Lower leg skin (tissue), 4 donors: ENCODE data around the gene PAX5. TPM values are rescaled to one million over a fixed set of nuclear protein-coding genes. Genes with fewer than 3 reads are reported as not detected.

Source experiments
- DNase-seq, 2 donors: peaks; one replicate each; pipeline ENCODE4 v3.0.0-alpha.2; 2019; ENCODE audit warnings: low spot score in 2 of 2
- H3K4me3 ChIP-seq: fragments of 200-600 bp; sonication (generic); 2 replicates; pipeline ENCODE4 v1.5.1; 2017; ENCODE audit warnings: mild to moderate bottlenecking, low read depth; ENCODE audit not compliant: poor library complexity, severe bottlenecking
- CTCF ChIP-seq, 3 donors: fragments of 450-650 bp; IDR thresholded peaks; one replicate each; pipeline ENCODE4 v1.5.1; 2016; ENCODE audit warnings: antibody characterized with exemption in 3 of 3, mild to moderate bottlenecking in 3 of 3, moderate library complexity in 2 of 3
- POLR2A ChIP-seq, 2 donors: fragments of 450-650 bp; IDR thresholded peaks; one replicate each; pipeline ENCODE4 v1.6.1; 2016 to 2017; ENCODE audit warnings: antibody characterized with exemption in 2 of 2, mild to moderate bottlenecking in 1 of 2, moderate library complexity in 1 of 2
- WGBS, 2 donors: methylation state at CpG; one replicate each; pipeline ENCODE4 v1.1.5; 2018; 5-methylcytosine and 5-hydroxymethylcytosine counted together
- intact Hi-C: fragments of 100-400 bp; cut with DNase I; formaldehyde crosslinking; loops from one replicate; pipeline ENCODE4 v1.15.0; 2023; ENCODE audit warnings: low total_unique reads
- total RNA-seq, 4 donors: library from RNA; depleted of rRNA; stranded (reverse); fragments of >200 nt; gene quantifications; one replicate each; pipeline ENCODE4 v1.1.0, GENCODE V29; 2016

The PAX5 gene
- total RNA-seq, 4 donors from 2014 or later, result 0.02 to 0.08 (median 0.03) TPM; not detected in 1

GRCh38 chr9:36891341-36891811 is 142.7 kb downstream of the PAX5 start:
- H3K4me3 ChIP-seq, result no peak overlapping the region
- DNase-seq, result no peak
- WGBS, 2 donors, result 28 to 39% methylated on average over 13 of the region's 13 CpGs
- TF ChIP-seq CTCF (IDR thresholded peaks at IDR 0.05) (no peak), POLR2A (IDR thresholded peaks at IDR 0.05) (no peak)
- intact Hi-C loops, result no loop called here

GRCh38 chr9:36889844-36890243 is 144.2 kb downstream of the PAX5 start:
- TF ChIP-seq CTCF (IDR thresholded peaks at IDR 0.05), result no peak
- TF ChIP-seq POLR2A (IDR thresholded peaks at IDR 0.05), result no peak
- no peak overlapping the region for H3K4me3 ChIP-seq
- intact Hi-C loops, result no loop called here
- 53% methylated on average over 6 of the region's 6 CpGs for WGBS, 2 donors
- no peak for DNase-seq

- TF ChIP-seq CTCF (IDR thresholded peaks at IDR 0.05) (no peak), POLR2A (IDR thresholded peaks at IDR 0.05) (no peak)
- DNase-seq, result no peak
- WGBS, 2 donors, result 53% methylated on average over 7 of the region's 7 CpGs
- intact Hi-C loops, result no loop called here
- no peak overlapping the region for H3K4me3 ChIP-seq
These were observed 145.5 kb downstream of the PAX5 start for GRCh38 chr9:36888551-36888950.

GRCh38 chr9:36884721-36885120 is 149.3 kb downstream of the PAX5 start:
- intact Hi-C loops, result no loop called here
- no peak for DNase-seq
- TF ChIP-seq CTCF (IDR thresholded peaks at IDR 0.05) (no peak), POLR2A (IDR thresholded peaks at IDR 0.05) (no peak)
- WGBS, 2 donors, result 73 to 80% methylated on average over 6 of the region's 6 CpGs
- H3K4me3 ChIP-seq, result no peak overlapping the region

GRCh38 chr9:36882594-36882993 is 151.5 kb downstream of the PAX5 start:
- H3K4me3 ChIP-seq, result no peak overlapping the region
- DNase-seq, result no peak
- intact Hi-C loops, result no loop called here
- 72 to 77% methylated on average over 3 of the region's 3 CpGs for WGBS, 2 donors
- TF ChIP-seq CTCF (IDR thresholded peaks at IDR 0.05) (no peak), POLR2A (IDR thresholded peaks at IDR 0.05) (no peak)

- 75 to 81% methylated on average over 20 to 30 of the region's 31 CpGs for WGBS, 2 donors
- intact Hi-C loops, result no loop called here
- no peak overlapping the region for H3K4me3 ChIP-seq
These were observed 152.2 kb downstream of the PAX5 start for GRCh38 chr9:36881743-36882441.

More at GRCh38 chr9:36881743-36882441, 152.2 kb downstream of the PAX5 start:
- no peak for DNase-seq
- TF ChIP-seq CTCF (IDR thresholded peaks at IDR 0.05) (no peak), POLR2A (IDR thresholded peaks at IDR 0.05) (no peak)
